ENCODE data around the gene MRPS17.

MRPS17 gene

GRCh38 chr7:55970978-55971377 is 19.3 kb downstream of the MRPS17 start:
- no peak for DNase-seq (ENCODE audit: low read depth)

- no peak for DNase-seq (ENCODE audit: low read depth)
Measured at GRCh38 chr7:55973747-55974250, 22.1 kb downstream of the MRPS17 start.

GRCh38 chr7:55975988-55976633 is 24.4 kb downstream of the MRPS17 start:
- no peak for DNase-seq (ENCODE audit: low read depth)

- no peak for DNase-seq (ENCODE audit: low read depth)
Measured at GRCh38 chr7:55977831-55978230, 26.2 kb downstream of the MRPS17 start.

GRCh38 chr7:55980266-55980665 is 28.6 kb downstream of the MRPS17 start:
- no peak for DNase-seq (ENCODE audit: low read depth)

GRCh38 chr7:55983537-55983936 is 31.9 kb downstream of the MRPS17 start:
- no peak for DNase-seq (ENCODE audit: low read depth)

GRCh38 chr7:55992346-55992745 is 40.7 kb downstream of the MRPS17 start:
- DNase-seq (ENCODE audit: low read depth): no peak

GRCh38 chr7:55996856-55997500 is 45.3 kb downstream of the MRPS17 start:
- DNase-seq (ENCODE audit: low read depth): no peak

GRCh38 chr7:56003749-56004148 is 52.1 kb downstream of the MRPS17 start:
- no peak for DNase-seq (ENCODE audit: low read depth)

All from activated T-cell treated with anti-CD3 and anti-CD28 coated beads for 1 hour (primary cell).